GM18502 (cell line): ENCODE measurements around the gene SLC17A8.

Experiments
- ATAC-seq: cut with Tn5 transposase; IDR thresholded peaks from one replicate; pipeline ENCODE4 v1.9.1; 2021; ENCODE audit warnings: mild to moderate bottlenecking; ENCODE audit not compliant: unreplicated experiment, poor library complexity

Gene SLC17A8

GRCh38 chr12:100365411-100365810 is 8.5 kb downstream of the SLC17A8 start:
- no peak for ATAC-seq

- no peak for ATAC-seq
Observed at GRCh38 chr12:100368066-100368465, 11.2 kb downstream of the SLC17A8 start.

- no peak for ATAC-seq
Observed at GRCh38 chr12:100371146-100371545, 14.3 kb downstream of the SLC17A8 start.

GRCh38 chr12:100372853-100373640 is 16.2 kb downstream of the SLC17A8 start:
- no peak for ATAC-seq

GRCh38 chr12:100375038-100375735 is 18.3 kb downstream of the SLC17A8 start:
- no peak for ATAC-seq

- no peak for ATAC-seq
Observed at GRCh38 chr12:100376161-100376560, 19.3 kb downstream of the SLC17A8 start.

- peak; percentile 56 for ATAC-seq
Observed at GRCh38 chr12:100381379-100381778, 24.5 kb downstream of the SLC17A8 start.

GRCh38 chr12:100382338-100382737 is 25.5 kb downstream of the SLC17A8 start:
- ATAC-seq = no peak

GRCh38 chr12:100383586-100384558 is 27.0 kb downstream of the SLC17A8 start:
- ATAC-seq = no peak

- no peak for ATAC-seq
Observed at GRCh38 chr12:100384559-100384935, 27.7 kb downstream of the SLC17A8 start.

GRCh38 chr12:100388382-100388781 is 31.5 kb downstream of the SLC17A8 start:
- ATAC-seq = no peak

GRCh38 chr12:100391856-100392255 is 35.0 kb downstream of the SLC17A8 start:
- ATAC-seq = no peak

- no peak for ATAC-seq
Observed at GRCh38 chr12:100393200-100393599, 36.3 kb downstream of the SLC17A8 start.

GRCh38 chr12:100395811-100396210 is 38.9 kb downstream of the SLC17A8 start:
- no peak for ATAC-seq

GRCh38 chr12:100398307-100398706 is 41.4 kb downstream of the SLC17A8 start:
- no peak for ATAC-seq

- ATAC-seq = no peak
Observed at GRCh38 chr12:100399095-100399494, 42.2 kb downstream of the SLC17A8 start.

- ATAC-seq = no peak
Observed at GRCh38 chr12:100401660-100402059, 44.8 kb downstream of the SLC17A8 start.

- ATAC-seq = no peak
Observed at GRCh38 chr12:100402763-100403162, 45.9 kb downstream of the SLC17A8 start.

GRCh38 chr12:100403446-100403845 is 46.6 kb downstream of the SLC17A8 start:
- no peak for ATAC-seq

- ATAC-seq = peak; percentile 73
Observed at GRCh38 chr12:100404769-100405407, 48.0 kb downstream of the SLC17A8 start.
